Muscle of arm (tissue), 14 donors: ENCODE results near the gene ZNF26. TPM values are rescaled to one million over a fixed set of nuclear protein-coding genes. Genes with fewer than 3 reads are reported as not detected.
"Not testable (repeated sequence)": the region's sequence is repeated elsewhere in the genome, so short reads cannot be mapped to it uniquely, and the experiment has no call there.

ENCODE experiments used
- DNase-seq: peaks from one replicate; pipeline ENCODE4 v3.0.0-alpha.2; 2013
- long read RNA-seq, 11 donors: transcript quantifications; one replicate each; lab custom pipeline, GENCODE V29; 2026
- polyA plus RNA-seq, 12 donors: library from polyadenylated mRNA; unstranded; fragments of 120-200 nt; gene quantifications; one replicate each; pipeline ENCODE4 v1.2.1, GENCODE V29; 2013; ENCODE audit not compliant: insufficient read length in 12 of 12

ZNF26 gene
- 10 to 100 TPM in 3 of 12 donors, 1 to 10 TPM in 8, not detected in 1; 6.0 to 10.8 (median 9.0) TPM for polyA plus RNA-seq
- long read RNA-seq, donor 1, full-length matches to known transcripts = 2 of 2 reads
- long read RNA-seq, donor 1, partial matches to known transcripts = 0 of 2 reads
- long read RNA-seq, donor 1, other reads (novel, unspliced or antisense) = 0 of 2 reads
- long read RNA-seq, donor 2, full-length matches to known transcripts = 1 of 1 reads
- long read RNA-seq, donor 2, partial matches to known transcripts = 0 of 1 reads
- long read RNA-seq, donor 2, other reads (novel, unspliced or antisense) = 0 of 1 reads
- long read RNA-seq, donor 3, full-length matches to known transcripts = 1 of 1 reads
- long read RNA-seq, donor 3, partial matches to known transcripts = 0 of 1 reads
- long read RNA-seq, donor 3, other reads (novel, unspliced or antisense) = 0 of 1 reads
- long read RNA-seq, donor 4 = 0 reads
- long read RNA-seq, donor 5, full-length matches to known transcripts = 3 of 3 reads
- long read RNA-seq, donor 5, partial matches to known transcripts = 0 of 3 reads
- long read RNA-seq, donor 5, other reads (novel, unspliced or antisense) = 0 of 3 reads
- long read RNA-seq, donor 6 = 0 reads
- long read RNA-seq, donor 7, full-length matches to known transcripts = 2 of 2 reads
- long read RNA-seq, donor 7, partial matches to known transcripts = 0 of 2 reads
- long read RNA-seq, donor 7, other reads (novel, unspliced or antisense) = 0 of 2 reads
- long read RNA-seq, donor 8, full-length matches to known transcripts = 4 of 4 reads
- long read RNA-seq, donor 8, partial matches to known transcripts = 0 of 4 reads
- long read RNA-seq, donor 8, other reads (novel, unspliced or antisense) = 0 of 4 reads
- long read RNA-seq, donor 9, full-length matches to known transcripts = 1 of 1 reads
- long read RNA-seq, donor 9, partial matches to known transcripts = 0 of 1 reads
- long read RNA-seq, donor 9, other reads (novel, unspliced or antisense) = 0 of 1 reads
- long read RNA-seq, donor 10, partial matches to known transcripts = 0 of 1 reads
- long read RNA-seq, donor 10, other reads (novel, unspliced or antisense) = 0 of 1 reads
- long read RNA-seq, donor 11, full-length matches to known transcripts = 1 of 1 reads
- long read RNA-seq, donor 11, partial matches to known transcripts = 0 of 1 reads
- long read RNA-seq, donor 11, other reads (novel, unspliced or antisense) = 0 of 1 reads

- peak; percentile 96 for DNase-seq
These were observed at the start of gene ZNF26 for GRCh38 chr12:132986001-132986884. Gene ZNF26, plus strand, starts transcription at chr12:132986367. Its CDS starts 474 bp downstream, at chr12:132986841.

- not testable (repeated sequence) for DNase-seq
These were observed 49.2 kb upstream of the ZNF26 start for GRCh38 chr12:132936921-132937320.

DNA sequence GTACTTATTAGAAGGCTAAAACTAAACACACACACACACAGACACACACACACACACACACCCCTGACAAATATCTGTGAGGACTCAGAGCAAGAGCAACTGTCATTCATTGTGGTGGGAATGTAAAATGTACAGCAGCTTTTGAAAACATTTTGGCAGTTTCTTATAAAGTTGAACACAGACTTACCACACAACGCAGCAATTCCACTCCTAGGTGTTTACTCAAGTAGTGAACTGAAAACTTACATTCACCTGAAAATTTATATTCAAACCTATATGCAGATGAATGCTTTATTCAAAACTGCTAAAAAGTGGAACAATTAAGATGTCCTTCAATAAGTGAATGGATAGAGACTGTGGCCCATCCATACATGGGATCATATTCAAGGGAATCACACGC is 48.7 kb upstream of the ZNF26 start:
- no peak for DNase-seq

DNA sequence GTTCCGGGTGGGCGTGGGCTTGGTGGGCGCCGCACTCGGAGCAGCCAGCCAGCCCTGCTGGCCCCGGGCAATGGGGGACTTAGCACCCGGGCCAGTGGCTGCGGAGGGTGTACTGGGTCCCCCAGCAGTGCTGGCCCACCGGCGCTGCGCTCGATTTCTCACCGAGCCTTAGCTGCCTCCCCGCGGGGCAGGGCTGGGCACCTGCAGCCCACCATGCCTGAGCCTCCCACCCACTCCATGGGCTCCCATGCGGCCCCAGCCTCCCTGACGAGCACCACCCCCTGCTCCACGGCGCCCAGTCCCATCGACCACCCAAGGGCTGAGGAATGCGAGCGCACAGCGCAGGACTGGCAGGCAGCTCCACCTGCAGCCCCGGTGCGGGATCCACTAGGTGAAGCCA is 47.4 kb upstream of the ZNF26 start:
- DNase-seq = not testable (repeated sequence)

DNA sequence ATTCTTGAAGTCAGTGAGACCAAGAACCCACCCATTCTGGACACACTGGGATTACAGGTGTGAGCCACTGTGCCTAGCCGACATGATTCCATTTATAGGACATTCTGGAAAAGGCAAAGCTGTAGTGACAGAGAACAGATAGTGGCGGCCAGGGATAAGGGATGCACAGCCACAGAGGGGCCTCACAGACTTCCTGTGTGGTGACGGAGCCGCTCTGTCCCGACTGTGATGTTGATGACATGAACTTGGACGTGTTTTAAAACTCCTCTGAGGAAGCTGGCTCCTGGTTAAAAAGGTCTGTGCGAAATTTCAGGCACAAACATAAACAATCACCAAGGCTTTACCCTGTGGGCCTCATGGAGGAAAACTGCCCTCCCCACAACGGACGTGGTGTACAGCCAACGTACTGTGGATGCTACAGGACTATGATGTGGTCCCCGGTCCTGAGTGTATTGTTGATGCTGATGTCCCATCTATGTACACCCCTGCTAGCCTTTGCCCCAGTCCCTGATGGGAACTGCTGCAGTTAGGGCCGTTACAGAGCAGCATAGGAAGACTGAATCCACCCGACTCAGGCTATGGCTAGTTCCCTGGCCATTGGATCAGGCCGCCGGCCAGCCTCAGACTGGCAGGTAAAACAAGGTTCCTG is 46.0 kb upstream of the ZNF26 start:
- DNase-seq = no peak

DNA sequence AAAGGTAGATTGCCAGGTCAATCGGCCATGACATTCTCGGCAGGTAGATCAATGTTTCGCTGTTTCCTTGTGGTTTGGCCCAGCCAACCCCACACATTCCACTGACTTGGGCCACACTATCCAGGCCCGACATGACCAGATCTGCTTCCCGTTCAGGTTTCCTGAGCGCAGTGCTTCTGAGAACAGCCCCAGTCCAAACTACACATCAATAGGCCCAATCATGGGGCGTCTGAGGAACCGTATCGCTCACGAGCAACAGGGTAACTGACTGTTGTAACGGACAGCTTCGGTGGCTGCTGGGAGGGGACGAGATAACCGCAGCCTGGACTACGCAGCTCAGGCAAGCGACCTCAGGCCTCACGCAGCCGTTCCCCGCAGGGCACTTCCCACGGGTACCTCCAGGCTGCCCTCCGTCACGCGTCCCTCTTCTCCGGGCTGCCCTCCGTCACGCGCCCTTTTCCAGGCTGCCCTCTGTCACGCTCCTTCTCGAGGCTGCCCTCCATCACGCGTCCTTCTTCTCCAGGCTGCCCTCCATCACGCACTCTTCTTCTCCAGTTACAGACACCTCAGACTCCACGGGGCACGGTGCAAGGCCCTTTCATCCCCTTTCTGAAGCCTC is 44.7 kb upstream of the ZNF26 start:
- no peak for DNase-seq

GRCh38 chr12:132942611-132943010 is 43.6 kb upstream of the ZNF26 start:
- no peak for DNase-seq

- DNase-seq = no peak
These were observed 40.4 kb upstream of the ZNF26 start for GRCh38 chr12:132945806-132946205.

- no peak for DNase-seq
These were observed 39.8 kb upstream of the ZNF26 start for GRCh38 chr12:132946246-132946820.

- no peak for DNase-seq
These were observed 37.8 kb upstream of the ZNF26 start for GRCh38 chr12:132948146-132949066.

DNA sequence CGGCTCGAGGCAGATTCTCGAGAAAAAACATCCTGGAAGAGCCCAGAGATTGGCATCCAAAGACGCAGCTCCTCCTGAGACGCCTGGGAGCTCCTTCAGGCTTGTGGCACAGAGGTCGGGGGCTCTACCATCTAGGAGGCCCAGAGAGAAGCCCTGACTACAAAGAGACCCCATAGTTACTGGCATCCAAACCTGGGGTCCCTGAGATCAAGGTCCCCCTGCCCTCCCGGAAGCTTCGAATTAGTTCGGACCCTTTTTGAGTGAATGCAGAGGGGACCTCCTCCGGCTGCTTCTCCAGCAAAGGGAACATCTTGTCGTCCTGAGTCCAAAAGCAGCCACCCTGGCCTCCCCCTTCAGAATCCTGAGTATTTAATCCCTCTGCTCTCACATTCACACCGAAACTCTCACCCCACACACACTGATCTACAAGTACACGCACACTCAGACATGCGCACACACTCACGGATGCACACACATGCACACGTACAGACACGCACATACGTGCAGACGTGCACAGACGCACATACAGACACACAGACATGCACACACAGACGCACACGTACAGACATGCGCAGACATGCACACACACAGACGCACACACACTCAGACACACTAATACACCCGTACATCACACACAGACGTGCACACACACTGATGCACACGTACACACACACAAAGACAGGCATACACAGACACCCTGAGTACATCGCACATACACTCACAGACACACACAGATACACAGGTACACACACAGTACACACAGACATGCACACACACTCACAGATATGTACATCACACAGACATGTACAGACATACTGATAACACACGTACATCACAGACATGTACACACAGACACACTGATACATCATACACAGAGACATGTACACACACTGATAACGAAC is 36.0 kb upstream of the ZNF26 start:
- no peak for DNase-seq

- no peak for DNase-seq
These were observed 35.2 kb upstream of the ZNF26 start for GRCh38 chr12:132950844-132951535.

DNA sequence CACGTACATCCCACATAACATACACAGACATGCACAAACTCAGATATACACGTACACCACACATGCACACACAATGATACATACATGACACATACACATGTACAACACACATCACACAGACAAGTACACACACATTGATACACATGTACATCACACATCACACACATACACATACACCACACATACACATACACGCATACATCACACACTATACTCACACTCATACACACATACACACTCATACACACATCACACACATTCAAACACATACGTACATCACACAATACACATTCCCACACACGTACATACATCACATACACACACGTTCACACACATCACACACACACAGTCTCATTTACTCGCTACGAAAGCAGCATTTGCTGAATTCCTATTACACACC is 34.5 kb upstream of the ZNF26 start:
- DNase-seq = no peak

DNA sequence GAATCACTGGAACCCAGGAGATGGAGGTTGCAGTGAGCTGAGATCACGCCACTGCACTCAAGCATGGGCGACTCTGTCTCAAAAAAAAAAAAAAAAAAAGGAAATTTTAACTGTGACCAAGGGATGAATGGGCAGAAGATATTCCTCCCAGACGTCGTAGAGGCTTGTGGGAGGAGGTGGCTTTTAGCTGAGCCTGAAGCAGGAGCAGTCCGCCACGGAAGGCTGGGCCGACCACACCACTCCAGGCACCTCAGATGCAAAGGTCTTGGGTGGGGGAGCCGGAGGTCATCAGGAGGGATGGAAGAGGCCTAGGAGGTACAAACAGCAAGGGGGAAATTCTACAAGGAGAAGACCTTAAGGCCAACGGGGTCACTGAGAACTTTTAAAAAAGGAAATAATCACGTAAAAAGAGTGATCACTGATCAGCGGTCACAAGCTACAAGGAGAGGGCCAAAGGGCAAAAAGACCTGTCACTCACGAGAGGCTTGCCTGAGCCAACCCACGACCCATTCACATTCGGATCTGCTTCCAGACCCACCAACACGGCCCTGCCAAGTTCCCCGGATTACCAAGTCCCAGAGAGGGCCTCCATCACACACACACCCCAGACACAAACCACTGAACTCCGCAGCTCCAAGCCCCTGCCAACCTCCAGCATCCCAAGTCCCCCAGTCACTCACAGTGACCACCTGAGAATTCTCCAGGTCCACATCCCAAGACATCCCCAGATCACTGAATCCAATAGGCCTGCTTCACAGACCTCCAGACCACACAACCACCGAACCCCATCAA is 33.6 kb upstream of the ZNF26 start:
- DNase-seq = no peak

- no peak for DNase-seq
These were observed 33.1 kb upstream of the ZNF26 start for GRCh38 chr12:132953163-132953425.

DNA sequence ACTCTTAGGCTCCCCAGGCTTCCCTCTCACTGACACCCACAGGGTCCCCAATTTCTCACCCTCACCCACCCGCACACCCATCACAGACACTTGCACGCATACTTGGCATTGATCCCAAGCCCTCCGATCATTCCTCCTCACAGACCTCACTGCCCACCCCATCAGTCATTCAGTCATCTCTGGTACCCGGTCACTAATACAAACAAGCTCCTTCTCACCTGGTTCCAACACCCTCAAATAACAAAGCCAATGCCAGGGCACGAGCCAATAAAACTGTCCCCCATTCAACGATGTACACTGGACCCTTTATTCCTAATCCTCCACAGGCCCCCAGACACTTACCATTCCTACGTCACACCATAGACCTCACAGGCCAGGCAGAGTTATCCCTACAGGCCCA is 32.4 kb upstream of the ZNF26 start:
- DNase-seq = no peak
